ENCODE results near the gene SLC22A8.
"Not testable (repeated sequence)": the region's sequence is repeated elsewhere in the genome, so short reads cannot be mapped to it uniquely, and the experiment has no call there.

SLC22A8 gene, protein sequence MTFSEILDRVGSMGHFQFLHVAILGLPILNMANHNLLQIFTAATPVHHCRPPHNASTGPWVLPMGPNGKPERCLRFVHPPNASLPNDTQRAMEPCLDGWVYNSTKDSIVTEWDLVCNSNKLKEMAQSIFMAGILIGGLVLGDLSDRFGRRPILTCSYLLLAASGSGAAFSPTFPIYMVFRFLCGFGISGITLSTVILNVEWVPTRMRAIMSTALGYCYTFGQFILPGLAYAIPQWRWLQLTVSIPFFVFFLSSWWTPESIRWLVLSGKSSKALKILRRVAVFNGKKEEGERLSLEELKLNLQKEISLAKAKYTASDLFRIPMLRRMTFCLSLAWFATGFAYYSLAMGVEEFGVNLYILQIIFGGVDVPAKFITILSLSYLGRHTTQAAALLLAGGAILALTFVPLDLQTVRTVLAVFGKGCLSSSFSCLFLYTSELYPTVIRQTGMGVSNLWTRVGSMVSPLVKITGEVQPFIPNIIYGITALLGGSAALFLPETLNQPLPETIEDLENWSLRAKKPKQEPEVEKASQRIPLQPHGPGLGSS

DNA sequence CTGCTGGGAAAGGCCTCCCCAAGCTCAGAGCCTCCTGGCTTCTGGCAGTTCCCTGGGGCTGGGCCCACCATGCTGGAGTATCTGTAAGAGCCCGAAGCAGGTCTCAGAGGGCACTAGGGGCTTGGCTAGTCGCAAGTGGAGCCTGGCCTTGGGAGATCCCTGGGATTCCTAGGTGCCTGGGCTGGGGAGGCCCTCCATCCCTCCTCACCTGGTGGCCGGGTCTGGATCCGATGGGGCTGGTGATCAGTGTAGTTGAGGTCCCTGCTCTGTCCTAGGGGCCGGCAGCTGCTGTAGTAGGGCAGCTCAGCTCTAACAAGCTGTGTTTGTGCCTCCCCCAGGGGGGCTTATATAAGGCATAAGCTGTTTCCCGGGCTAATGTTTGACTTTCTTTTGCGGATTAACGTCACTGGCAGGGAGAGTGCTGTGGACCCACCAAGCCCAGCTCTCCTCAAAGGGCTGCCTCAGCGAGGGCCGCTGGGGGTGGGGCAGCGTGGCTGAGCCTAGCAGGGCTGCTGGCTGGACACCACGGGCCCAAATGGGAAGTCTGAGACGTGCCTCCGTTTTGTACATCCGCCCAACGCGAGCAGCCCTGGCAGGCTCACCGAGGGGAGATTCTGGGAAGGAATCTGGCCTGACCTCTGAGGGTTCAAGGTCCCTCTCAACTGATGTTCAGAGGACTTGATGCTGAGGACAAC lies at the start of gene SLC22A8:
Gene SLC22A8 (minus strand): TSS at position 321 of the 695 bp plus-strand sequence. CDS start 883 bp downstream, outside the sequence.
- DNase-seq (ENCODE audit: low read depth): no peak

DNA sequence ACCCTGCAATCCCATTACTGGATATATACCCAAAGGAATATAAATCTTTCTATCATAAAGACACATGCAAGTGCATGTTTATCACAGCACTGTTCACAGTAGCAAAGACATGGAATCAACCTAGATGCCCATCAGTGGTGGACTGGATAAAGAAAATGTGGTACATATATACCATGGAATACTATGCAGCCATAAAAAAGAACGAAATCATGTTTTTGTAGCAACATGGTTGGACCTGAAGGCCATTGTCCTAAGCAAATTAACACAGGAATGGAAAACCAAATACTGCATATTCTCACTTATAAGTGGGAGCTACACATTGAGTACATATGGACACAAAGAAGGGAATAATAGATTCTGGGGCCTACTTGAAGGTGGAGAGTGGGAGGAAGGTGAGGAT lies 30.6 kb upstream of the SLC22A8 start:
- not testable (repeated sequence) for DNase-seq (ENCODE audit: low read depth)

DNA sequence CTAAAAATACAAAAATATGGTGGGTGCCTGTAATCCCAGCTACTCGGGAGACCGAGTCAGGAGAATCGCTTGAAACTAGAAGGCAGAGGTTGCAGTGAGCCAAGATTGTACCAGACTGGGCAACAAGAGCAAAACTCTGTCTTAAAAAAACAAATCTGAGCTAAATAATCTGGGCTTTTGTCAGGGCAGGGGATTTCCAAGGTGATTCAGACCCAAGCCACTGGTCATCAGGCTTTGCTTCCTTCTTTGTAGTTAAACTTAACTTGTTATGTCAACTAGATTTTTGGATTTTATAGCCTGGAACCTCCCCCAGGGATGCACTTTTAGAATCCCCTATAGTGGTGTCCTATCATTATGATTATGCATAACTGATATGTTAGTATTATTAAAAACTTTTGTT lies 27.0 kb upstream of the SLC22A8 start:
- no peak for DNase-seq (ENCODE audit: low read depth)

DNA sequence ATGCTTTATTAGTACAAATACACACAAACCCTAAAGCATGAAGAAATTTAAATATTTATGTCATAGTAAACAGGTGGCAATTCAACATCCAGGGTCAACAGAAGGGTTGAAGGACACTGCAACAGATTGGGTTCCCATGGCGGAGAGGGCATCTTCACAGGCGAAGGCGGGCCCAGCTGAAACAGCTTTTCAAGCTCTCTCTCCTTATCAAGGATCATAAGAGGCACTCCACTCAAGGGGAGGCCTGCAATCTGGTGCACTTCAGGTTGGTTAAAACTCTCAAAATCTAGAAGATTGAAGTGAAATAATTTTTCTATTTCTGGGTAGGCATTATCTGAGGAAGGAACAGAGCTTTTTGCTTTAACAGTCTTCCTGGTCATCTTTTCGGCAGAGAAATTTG lies 16.8 kb upstream of the SLC22A8 start:
- DNase-seq (ENCODE audit: low read depth): no peak

DNA sequence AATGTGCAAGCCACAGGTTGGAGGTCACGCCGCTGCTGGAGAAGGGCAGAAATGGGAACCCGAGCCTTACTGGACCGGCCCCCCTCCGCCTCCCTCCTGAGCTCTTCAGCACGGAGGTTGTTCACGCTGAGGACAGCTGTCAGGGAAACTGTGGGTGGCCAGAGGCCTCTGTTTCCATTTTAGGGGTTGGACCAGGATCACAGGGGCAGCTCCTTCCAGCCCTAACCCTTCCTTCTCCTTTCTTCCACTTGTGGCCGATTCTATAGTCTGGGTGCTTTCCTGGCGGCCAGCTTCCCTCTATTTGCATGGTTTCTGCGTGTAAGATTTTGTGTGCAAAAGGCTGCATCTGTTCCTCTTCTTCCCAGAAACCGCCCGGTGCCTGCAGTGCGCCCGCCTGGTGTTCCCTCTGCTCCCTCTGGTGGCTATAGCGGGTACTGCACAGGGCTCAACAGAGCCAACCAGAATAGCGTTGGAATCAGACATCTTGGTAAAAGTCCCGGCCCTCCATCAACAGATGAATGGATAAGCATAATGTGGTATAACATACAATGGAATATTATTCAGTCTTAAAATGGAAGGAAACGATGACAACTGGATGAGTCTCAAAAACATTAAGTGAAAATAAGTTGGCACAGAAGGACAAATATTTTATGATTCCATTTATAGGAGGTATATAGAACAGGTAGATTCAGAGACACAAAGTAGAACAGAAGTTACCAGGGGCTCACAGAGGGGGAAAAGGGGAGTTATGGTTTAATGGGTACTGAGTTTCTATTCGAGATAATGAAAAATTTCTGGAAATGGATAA lies 8.4 kb upstream of the SLC22A8 start:
- DNase-seq (ENCODE audit: low read depth): peak; percentile 66

DNA sequence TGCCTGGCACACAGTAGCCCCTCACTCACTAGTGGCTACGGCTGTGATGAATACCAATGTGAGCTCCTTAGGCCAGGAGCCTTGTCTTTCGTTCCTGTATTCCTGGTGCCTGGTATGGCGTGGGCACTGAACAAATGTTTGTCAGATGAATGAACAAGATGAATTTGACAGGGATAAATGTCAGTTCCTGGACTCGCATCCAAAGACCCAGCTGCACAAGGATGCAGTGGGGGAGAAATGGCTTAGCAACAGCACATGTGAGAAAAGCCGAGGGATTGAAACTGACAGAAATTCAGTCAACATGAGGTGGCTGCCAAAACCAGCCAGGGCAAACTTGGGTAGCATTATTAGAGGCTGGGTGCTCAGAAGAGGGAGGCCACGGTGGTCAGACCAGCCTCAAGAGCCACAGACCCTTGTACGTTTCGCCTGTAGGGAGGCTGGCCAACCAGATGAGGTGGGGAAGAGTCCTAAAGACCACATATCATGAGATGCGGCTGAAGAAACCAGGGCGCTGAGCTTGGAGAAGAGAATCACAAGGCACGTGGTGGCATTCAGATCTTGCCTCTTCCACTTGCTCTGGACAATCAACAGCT lies 7.7 kb upstream of the SLC22A8 start:
- no peak for DNase-seq (ENCODE audit: low read depth)

DNA sequence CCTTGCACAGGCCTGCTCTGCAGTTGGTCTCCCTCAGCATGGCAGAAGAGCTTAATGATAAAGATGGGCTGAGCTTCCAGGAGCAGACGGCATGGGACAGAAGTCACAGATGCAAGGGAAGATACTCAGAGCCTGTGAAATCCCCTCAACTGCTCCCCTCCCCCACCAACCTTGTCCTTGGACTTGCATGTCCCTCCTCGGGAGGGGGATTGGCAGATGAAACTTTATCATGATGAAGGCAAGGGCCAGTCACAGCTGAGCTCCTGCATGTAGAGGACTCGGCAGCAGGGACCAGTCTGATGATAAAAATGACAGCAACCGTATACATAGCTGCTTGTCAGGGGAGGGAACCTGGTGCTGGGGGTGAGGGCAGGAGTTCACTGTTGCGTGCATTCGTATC lies 6.8 kb upstream of the SLC22A8 start:
- no peak for DNase-seq (ENCODE audit: low read depth)

DNA sequence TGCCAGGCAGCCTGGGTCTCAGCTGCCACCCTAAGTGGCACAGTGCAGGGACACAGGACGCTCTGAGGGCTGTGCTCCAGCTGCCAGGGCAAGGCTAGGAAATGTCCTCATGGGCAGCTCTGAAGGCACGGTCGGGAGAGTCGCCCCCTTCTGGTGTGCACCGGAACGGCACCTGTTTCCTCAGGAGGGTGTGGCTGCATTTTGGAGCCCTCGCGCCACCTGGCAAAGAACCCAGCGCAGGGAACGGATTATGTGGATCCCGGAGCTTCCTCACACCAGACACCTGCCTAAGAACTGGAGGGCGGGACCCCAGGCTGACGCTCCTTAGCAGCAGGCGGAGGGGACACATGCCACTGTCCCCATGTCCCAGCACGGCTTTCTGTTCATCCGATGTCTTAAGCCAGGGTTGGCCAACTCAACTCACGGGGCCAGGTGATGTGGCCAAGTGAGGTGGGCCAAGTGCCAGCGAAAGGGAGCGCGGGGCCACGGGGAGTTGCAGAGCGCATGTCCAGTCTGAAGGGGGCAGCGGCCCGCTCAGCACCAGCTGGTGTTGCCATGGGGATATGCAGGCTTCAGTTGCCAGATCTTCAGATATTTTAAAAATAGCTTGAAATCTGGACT lies 5.1 kb upstream of the SLC22A8 start:
- no peak for DNase-seq (ENCODE audit: low read depth)

DNA sequence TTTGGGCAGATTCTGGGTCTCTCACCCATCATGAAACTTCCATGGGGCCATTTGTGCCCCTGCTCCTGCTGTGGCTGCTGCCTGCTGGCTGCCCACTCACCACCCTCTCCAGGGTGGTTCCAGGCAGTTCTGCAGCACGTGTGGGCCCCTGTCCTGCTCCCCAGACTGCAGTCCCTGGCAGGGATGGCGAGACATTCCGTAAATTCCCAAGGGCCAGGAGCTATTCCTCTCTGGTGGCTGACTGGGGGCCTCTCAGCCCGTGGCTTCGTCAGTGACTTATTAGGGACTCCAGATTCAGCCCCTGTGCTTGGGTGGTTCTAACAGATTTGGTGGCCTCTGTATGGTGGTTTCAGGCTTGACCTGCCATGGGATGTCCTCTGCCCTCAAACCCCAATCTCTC lies 3.9 kb upstream of the SLC22A8 start:
- no peak for DNase-seq (ENCODE audit: low read depth)

DNA sequence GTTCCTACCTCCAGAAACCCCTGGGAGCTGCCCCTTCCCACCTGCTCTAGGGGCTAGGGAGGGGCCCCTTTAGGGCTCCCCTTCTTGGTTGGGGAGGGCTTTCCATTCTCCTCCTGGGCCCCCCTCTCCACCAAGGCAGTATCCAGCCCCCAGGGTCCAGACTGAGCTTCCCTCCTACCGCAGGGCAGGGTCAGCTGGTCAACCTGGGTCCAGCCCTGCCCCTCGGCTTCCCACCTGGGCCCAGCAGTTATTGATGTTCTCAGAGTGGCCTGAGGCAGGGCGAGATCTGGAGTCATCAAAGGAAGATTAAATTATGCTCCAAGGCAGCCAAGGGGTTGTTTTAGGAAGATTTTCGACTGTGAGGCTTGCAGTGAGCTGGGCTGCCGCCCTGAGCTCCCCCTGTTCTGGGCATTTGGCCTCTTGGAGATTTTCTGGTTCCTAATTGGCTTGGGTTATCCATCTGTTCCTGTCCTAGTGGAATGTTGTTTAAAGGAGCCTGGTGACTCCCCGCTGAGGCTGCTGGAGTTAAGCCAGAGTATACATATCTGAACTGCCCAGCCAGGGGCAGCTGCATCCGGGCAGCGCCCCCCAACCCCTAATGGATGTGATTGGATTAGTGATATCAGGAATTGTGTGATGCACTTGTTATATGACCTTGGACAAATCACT lies 1.8 kb upstream of the SLC22A8 start:
- no peak for DNase-seq (ENCODE audit: low read depth)

DNA sequence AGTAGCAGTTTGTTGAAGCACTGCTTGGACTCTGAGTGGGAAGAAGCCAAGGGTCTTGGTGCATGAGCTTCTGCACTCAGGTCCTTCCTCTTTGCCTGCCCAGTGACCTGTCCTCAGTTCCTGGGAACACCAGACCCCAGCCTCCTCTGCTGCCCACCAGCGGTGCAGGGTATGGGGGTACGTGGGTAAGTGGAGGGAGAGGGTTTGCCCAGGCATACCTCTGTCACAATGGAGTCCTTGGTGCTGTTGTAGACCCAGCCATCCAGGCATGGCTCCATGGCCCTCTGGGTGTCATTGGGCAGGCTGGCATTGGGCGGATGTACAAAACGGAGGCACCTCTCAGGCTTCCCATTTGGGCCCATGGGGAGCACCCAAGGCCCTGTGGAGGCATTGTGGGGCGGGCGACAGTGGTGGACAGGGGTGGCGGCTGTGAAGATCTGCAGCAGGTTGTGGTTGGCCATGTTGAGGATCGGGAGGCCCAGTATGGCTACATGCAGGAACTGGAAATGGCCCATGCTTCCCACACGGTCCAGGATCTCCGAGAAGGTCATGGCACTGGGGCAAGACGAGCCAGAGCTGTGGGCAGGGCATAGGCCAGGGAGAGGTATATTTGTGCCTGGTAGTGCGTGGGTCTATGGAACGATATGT lies 1.1 kb downstream of the SLC22A8 start:
- no peak for DNase-seq (ENCODE audit: low read depth)

DNA sequence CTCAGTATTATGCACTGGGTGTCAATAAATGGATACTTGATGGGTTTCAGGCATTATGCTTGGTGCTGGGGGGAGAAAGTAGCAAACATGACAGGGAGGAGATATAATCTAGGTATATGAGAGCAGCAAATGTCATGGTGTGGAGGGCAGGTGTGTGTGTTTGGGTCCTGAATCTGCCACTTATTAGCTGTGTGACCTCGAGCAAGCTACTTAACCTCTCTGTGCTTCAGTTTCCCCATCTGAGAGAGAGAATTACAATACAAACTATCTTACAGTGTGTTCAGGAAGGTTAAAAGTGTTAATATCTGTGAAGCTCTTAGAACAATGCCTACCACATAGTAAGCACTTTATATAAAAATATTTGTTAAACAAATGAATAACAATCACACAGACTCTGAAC lies 2.8 kb downstream of the SLC22A8 start:
- no peak for DNase-seq (ENCODE audit: low read depth)

DNA sequence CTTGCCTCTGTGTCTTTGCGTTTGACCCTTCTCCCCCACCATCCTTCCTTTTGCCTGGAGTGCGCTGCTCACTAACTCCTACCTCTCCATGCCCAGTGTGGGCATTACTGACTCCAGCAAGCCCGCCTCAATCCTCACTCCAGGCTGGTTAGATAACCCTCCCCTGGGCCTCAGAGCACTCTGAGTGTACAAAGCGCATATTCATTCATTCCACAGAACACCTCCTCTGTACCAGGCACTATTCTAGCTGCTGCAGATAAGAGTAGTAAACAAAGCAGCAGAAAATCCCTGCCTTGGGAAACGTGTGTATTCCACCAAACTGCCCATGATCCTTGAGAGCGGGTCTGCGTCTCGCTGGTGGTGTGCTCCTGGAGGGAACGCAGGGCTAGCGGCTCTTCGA lies 3.2 kb downstream of the SLC22A8 start:
- no peak for DNase-seq (ENCODE audit: low read depth)

DNA sequence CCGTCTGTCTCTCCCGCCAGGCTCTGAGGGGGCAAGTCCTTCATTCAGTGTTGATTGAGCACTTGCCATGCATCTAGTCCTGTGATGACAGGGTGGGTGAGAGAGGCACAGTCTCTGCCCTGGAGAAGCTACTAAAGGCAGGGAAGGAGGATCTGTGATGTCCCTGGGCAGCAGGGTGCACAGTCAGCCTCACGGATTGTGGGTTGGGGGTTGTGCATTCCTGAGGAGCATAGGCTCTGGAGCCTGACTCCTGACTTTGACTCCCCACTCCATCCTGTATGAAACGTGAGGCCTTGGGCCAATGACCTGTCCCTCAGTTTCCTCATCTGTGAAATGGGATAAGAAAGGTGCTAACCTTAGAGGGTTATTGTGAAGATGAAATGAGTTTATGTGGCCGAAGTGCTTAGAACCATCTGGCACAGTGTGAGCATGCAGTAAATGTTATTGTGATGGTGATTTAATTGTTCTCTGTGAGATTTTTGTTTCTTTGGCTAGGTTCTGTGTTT lies 4.7 kb downstream of the SLC22A8 start:
- DNase-seq (ENCODE audit: low read depth): no peak

DNA sequence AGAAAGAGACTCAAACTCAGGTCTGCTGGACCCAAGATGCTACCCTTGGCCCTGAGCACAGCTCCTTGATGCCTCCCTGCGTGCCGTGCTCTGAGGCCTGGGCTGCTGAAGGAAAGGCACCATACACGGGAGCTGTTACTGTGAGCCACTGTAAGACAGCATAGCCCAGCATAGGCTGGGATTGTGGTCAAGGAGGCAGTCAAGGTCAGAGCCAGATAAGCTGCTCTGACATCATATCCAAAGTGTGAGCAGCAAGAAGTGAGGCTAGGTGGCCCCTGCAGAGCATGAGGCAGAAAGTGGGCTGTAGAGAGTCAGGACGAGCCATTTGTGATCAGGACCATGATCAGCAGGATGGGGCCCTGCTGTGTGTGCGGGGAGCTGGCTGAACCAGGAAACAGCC lies 7.7 kb downstream of the SLC22A8 start:
- no peak for DNase-seq (ENCODE audit: low read depth)

DNA sequence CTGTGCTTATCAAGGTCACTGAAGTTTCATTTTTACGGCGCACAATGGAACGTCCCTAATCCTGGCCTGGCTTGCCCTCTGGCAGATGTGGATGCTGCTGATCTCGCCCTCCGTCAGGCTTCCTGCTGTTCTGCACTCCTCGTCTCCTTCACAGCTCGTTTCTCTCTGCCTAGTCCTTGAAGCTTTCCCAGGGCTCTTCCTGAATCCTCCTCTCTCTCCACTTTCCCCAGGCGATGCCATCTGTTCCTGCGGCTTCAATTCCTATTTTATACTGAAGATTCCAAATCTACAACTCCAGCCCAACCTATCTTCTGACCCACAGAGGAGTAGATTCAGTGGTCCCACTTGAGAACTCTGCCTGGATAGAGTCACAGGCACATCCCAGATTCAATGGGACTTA lies 14.2 kb downstream of the SLC22A8 start:
- DNase-seq (ENCODE audit: low read depth): no peak

DNA sequence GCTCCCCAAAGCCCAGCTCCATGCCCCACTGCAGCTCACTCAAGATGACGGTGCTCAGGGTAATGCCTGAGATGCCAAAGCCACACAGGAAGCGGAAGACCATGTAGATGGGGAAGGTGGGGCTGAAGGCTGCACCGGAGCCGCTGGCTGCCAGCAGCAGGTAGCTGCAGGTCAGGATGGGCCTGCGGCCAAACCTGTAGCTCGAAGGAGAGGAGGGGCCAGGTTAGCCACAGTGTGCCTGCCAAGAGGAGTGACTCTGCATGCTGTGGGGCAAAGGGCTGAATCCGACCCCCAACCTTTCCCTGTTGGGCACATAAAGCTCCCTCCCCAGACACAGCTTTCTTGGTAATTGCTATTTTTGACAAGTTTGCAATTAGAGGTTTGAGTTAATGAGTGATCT lies 16.0 kb downstream of the SLC22A8 start:
- DNase-seq (ENCODE audit: low read depth): no peak

DNA sequence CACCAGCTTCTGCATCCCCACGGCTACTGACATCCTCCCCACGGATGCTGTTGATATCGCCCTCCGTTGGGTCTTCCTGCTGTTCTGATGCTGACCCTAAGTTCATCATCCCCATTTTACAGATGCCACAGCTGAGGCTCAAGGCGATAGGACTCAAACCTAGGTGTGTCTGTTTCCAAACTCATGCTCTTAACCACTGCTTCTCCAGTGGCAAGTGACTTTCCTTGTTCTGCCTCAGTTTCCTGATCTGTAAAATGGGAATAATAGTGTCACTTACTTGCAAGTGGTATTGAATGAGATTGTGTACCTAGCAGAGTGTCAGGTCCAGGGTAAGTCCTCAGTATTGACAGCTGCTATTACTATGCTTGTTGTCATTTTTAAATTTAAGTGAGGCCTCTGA lies 16.5 kb downstream of the SLC22A8 start:
- no peak for DNase-seq (ENCODE audit: low read depth)

DNA sequence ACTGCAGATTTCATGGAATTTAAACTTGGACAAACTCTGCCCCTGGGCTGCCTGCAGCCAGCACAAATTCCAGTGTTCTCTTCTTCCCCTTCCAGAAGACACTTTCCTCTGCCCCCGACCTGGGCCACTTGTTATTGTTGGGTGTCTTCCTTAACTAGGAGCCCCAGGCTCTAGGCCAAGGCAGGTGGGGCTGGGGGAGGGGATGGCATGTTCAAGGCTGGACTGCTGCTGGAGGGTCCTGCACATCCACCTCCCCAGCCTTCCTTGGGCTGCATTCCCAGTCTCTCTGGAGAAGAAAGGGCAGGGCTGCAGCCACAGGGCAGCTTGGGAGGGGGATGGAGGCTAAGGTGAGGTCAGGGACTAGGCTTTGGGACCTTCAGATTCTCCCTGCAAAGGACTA lies 19.4 kb downstream of the SLC22A8 start:
- no peak for DNase-seq (ENCODE audit: low read depth)

DNA sequence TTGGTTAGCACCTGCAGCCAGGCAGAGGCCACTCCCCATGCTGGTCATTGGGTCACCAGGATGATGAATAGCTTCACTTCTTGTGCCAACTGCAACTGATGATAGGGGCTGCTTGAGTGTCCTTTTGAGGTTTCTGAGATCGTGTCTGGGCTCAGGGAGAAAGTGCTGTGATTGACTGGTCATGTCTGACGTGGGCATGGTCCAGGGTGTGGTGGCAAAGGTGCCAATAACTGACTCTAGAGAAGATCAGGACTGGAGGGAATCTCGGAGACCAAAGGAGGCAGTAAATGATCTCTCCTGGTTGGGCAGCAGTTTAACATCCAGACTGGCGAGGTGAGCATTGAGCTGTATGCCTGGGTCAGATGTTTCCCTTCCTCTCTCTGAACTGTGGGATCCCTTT lies 20.9 kb downstream of the SLC22A8 start:
- DNase-seq (ENCODE audit: low read depth): no peak

Measured in activated T-helper 1 cell treated with Interleukin-2 at 50 U/mL for 16 hours (primary cell).